Fibroblast of skin of left quadriceps (primary cell): ENCODE measurements around the gene DUOX1.
A peak's percentile ranks its signal among the peaks of the same experiment; 100 is the strongest.
"Not testable (repeated sequence)": the region's sequence is repeated elsewhere in the genome, so short reads cannot be mapped to it uniquely, and the experiment has no call there.

Source experiments
- DNase-seq, 2 experiments: peaks; one replicate each; pipeline ENCODE4 v3.0.0-alpha.2; 2013; ENCODE audit warnings: low read depth in 2 of 2

DUOX1 gene

GRCh38 chr15:45129651-45130129, at the start of gene DUOX1, which contains the start of gene DUOXA1:
DUOX1 (plus strand) TSS chr15:45129994; CDS start chr15:45131967, 1,973 bp downstream.
DUOXA1 (minus strand) TSS chr15:45129879; CDS start chr15:45123014, 6,865 bp downstream.
- DNase-seq: no peak

GRCh38 chr15:45080593-45080992, 49.2 kb upstream of the DUOX1 start:
- DNase-seq: not testable (repeated sequence)

DNA sequence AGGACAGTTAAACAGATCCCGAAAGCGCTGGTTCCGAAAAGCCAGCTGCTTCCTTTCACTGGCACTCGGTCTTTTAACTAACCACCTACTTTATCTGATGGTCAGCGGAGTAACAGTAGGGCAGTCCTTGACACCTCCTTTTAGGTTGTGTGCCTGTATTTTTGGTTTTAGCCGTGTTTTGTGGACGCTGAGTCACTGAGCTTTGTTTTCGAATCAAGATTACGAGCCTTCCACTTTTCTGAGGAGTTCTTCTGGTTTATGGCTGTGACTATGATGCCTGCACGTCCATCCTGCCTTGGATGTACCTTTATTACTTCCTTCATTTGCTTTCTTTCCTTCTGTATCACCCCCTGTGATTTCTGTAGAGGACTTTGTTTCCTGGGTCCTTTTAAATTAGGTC, 47.4 kb upstream of the DUOX1 start:
- not testable (repeated sequence) for DNase-seq

- DNase-seq: no peak
These were observed 46.6 kb upstream of the DUOX1 start for GRCh38 chr15:45083223-45083622.

DNA sequence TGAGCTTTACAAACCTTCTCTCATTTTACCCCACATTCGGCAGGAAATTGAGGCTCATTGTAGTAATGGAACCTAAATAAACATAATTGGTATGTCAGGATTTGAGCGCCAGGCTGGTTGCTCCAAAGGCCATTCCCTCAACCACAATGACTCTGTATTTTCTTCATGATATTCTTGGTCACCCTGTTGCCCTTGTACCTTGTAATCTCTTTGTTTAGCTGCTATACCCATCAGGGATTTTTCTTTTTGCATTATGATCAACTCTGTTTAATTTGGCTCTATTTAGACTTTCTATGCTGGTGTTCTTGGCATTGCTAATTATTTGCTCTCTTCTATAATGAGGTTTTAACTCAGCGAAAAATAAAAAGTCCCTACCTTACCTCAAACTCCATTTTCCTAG, 45.6 kb upstream of the DUOX1 start:
- no peak for DNase-seq

DNA sequence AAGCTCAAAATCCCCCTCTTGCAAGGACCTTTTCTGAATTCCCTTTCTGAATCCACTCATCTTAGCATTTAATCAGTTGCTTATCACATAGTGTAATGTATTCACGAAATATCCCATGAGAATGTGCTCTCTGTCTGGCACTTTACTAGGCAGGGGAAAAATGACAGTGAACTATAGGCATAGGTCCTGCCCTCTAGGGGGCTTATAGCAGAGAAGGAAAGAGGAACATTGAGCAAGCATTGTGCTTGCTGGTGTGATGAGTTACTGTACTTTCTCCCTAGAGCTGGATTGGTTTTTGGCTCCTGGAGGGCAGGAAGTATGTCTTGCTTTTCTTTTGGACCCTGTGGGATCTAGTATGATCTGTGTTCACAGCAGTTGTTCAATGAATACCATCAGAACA, 42.3 kb upstream of the DUOX1 start:
- no peak for DNase-seq

DNA sequence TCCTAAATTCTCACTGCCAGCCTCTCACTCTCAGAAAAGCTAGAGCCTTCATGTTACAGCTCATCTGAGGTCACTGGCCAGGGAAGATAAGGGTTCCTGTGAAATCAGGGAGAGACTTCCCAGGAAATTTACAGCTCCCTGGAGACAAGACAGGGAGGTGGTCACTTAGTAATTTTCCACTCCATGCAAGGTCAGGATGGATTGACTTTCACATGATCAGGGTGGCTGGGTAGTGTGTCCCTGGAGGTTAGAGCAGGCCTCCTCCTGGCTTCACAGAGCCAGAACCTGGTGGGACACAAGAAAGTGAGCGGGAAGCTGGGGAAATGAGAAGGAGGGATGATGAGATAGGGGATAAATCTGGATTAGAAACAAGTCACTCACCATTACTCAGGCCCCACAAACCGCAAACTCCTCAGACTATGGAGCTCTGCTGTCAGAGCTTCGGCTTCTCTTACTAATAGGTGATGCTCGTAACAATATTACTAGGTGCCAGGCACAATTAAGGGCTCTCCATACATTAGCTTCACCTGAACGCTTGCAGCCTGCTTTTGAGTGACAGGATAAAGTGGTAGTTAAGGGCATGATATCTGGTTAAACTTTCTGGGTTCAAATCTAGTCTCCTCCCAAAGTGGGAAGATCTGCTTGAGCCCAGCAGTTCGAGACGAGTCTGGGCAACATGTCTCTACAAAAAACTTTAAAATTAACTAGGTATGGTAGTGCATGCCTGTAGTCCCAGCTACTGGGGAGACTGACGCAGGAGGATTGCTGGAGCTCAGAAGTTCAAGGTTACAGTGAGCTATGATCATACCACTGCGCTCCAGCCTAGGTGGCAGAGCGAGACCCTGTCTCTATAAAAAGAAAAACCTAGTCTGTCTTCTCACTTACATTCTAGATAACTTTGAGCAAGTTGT, 40.7 kb upstream of the DUOX1 start:
- DNase-seq: no peak

- no peak for DNase-seq
These were observed 40.0 kb upstream of the DUOX1 start for GRCh38 chr15:45089712-45090373.

- DNase-seq: peak; percentile 5 to 13
These were observed 38.6 kb upstream of the DUOX1 start for GRCh38 chr15:45091161-45091560.

DNA sequence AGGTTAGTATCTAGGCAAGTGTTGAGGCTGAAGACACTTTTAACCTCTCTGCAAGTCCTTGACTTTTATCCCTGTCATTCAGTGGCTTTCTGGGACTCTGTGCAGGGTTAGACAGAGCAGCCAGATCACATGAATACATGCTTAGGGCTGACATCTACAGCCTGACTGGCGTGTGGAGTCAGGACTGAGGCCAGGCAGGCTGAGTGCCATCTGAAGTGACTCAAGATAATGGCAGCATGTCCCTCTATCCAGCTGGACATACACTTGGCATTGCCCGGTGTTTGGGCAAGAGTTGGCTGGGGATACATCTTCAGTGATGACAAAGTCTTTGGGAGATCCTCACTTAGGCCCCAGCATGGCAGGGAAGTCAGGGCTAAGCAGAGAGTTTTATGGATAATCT, 38.2 kb upstream of the DUOX1 start:
- no peak for DNase-seq

DNA sequence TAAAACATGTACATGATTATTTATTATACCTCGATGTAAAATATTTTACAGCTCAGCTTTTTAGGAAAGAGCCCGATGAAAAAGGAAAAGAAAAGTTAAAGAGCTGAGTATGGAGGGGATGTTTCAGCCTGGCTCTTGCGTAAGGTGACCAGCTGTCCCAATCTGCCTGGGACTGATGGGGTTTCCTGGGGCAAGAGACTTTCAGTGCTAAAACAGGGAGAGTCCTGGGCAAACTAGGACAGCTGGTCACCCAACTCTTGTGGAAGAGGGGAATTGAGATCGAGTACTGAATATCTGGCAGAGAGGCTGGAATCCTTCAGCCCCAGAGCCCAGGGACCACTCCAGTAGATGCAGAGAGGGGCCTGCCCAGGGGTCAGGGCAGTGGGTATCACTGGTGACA, 36.8 kb upstream of the DUOX1 start:
- no peak for DNase-seq

DNA sequence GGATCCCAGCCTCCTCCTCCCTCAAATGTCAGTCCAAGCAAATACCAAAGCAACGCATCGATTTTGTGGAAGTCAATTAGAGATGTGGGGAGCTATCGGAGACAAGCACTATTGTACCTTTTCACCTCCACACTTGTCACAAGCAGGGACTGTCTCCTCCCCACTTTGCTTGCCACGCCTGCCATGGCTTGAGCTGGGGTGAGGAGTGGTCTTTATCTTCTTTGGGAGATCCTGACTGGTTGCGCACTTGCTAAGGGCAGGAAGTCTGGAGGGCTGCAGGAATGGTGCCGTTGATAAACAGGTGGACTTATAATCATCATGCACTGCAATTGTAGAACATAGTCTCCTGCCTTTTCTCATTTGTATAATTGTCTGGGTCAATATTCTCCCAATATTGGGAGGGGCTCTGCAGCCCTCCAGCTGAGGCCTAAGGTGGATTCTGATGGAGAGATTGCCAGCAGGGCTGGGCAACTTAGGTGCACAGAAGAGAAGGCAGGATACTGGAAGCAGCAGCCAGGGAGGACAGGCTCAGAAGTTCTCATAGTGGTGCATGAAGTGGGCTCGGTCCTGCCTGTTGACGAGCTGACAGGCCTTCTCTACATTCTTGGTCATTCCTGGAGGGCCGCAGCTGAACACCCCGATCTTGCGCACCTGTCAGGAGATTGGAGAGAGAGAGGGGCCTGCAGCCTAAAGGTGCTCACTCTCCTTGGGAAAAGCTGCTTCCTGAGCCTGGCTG, 36.0 kb upstream of the DUOX1 start:
- no peak for DNase-seq

GRCh38 chr15:45094358-45094730, 35.5 kb upstream of the DUOX1 start:
- DNase-seq: no peak

DNA sequence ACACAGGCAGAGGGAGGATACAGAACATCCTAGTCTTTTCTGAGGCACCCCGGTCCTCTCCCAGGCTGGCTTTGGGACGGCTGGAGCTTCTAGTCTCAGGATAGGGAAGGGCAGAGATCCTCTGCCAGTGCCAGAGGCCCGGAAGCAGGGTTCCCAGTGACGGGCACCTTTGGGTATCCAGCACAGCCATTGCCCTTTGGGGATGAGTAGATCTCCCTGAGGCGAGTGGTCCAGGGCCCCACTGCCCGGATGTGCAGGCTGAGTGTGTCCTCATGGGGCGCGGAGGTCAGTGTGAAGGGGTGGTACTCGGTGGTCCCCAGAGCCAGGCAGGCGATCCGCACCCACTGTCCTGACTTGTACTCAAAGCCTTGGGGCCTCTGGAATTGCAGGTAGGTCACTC, 34.1 kb upstream of the DUOX1 start:
- no peak for DNase-seq

- DNase-seq: no peak
These were observed 32.3 kb upstream of the DUOX1 start for GRCh38 chr15:45097466-45097865.

- no peak for DNase-seq
These were observed 30.1 kb upstream of the DUOX1 start for GRCh38 chr15:45099549-45100165.

- no peak for DNase-seq
These were observed 28.7 kb upstream of the DUOX1 start for GRCh38 chr15:45100884-45101625.

- no peak for DNase-seq
These were observed 28.0 kb upstream of the DUOX1 start for GRCh38 chr15:45101749-45102148.

DNA sequence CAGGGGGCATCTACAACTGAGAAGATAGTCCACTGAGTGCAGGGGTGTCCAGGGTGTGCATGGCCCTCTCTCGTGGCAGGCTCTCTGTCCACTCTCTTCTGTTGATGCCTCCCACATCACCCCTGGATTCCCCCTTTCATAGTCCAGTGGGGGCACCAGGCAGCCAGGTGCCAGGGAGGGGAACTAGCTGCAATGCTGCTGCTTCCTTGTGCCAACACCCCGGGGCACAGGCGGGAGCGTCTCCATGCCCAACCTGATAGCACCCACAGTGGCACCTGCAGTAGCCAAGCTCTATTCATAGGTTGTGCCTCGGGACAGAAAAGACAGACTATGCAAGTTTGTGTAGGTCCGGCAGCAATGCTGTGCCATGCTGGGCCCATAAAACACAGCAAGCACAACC, 27.6 kb upstream of the DUOX1 start:
- no peak for DNase-seq

GRCh38 chr15:45104170-45104569, 25.6 kb upstream of the DUOX1 start:
- not testable (repeated sequence) for DNase-seq

- no peak for DNase-seq
These were observed 24.2 kb upstream of the DUOX1 start for GRCh38 chr15:45105586-45105985.
